ENCODE results near the gene CNOT9.

CNOT9 gene

GRCh38 chr2:218555527-218555926 lies 13.1 kb upstream of the CNOT9 start:
- Histone ChIP-seq H3K4me2 (ENCODE audit: low read depth, low read length) (no peak overlapping the region), H3K27ac (ENCODE audit: low read length) (no peak overlapping the region), H3K36me3 (replicated peaks; ENCODE audit: insufficient read depth, low read length) (peaks cover 19% of the 10 kb centered on the region; the same call in 1 of the 2 replicates), H2AFZ (ENCODE audit: low read length) (no peak overlapping the region), H3K9me3 (replicated peaks; ENCODE audit: insufficient read depth, low read length) (no peaks in the 10 kb centered on the region), H3K4me3 (ENCODE audit: low read length) (no peak overlapping the region), H3K9me2 (replicated peaks; ENCODE audit: insufficient read depth, low read length) (no peaks in the 10 kb centered on the region), H3K79me2 (ENCODE audit: low read length) (peaks cover 5% of the 10 kb centered on the region), H3K4me1 (ENCODE audit: low read length) (no peaks in the 10 kb centered on the region), H3F3A (ENCODE audit: insufficient read depth, low read length) (no peaks in the 10 kb centered on the region), H3K27me3 (replicated peaks; ENCODE audit: insufficient read depth, low read length) (no peaks in the 10 kb centered on the region), H3K9ac (ENCODE audit: low read length) (no peak overlapping the region), H4K20me1 (ENCODE audit: insufficient read depth, low read length) (no peaks in the 10 kb centered on the region)
- DNase-seq: no peak
- TF ChIP-seq EZH2 (optimal IDR thresholded peaks at IDR 0.05; ENCODE audit: low read depth, low read length): no peak
- no peak for TF ChIP-seq CTCF (IDR thresholded peaks at IDR 0.05; ENCODE audit: low read length)

- H3F3A ChIP-seq (ENCODE audit: insufficient read depth, low read length): no peaks in the 10 kb centered on the region
- peaks cover 22% of the 10 kb centered on the region for H3K79me2 ChIP-seq (ENCODE audit: low read length)
- H3K4me1 ChIP-seq (ENCODE audit: low read length): no peaks in the 10 kb centered on the region
- no peak overlapping the region for H3K4me2 ChIP-seq (ENCODE audit: low read depth, low read length)
- H3K27ac ChIP-seq (ENCODE audit: low read length): no peak overlapping the region
- H4K20me1 ChIP-seq (ENCODE audit: insufficient read depth, low read length): no peaks in the 10 kb centered on the region
- H3K4me3 ChIP-seq (ENCODE audit: low read length): no peak overlapping the region
- H3K9me2 ChIP-seq (replicated peaks; ENCODE audit: insufficient read depth, low read length): no peaks in the 10 kb centered on the region
- H3K9ac ChIP-seq (ENCODE audit: low read length): no peak overlapping the region
- 0 out of 2 replicates have a peak, but pooled peaks cover 16% of the 10 kb centered on the region for H3K36me3 ChIP-seq (replicated peaks; ENCODE audit: insufficient read depth, low read length)
- no peak overlapping the region for H2AFZ ChIP-seq (ENCODE audit: low read length)
- no peaks in the 10 kb centered on the region for H3K9me3 ChIP-seq (replicated peaks; ENCODE audit: insufficient read depth, low read length)
- no peaks in the 10 kb centered on the region for H3K27me3 ChIP-seq (replicated peaks; ENCODE audit: insufficient read depth, low read length)
- no peak for DNase-seq
- TF ChIP-seq CTCF (IDR thresholded peaks at IDR 0.05; ENCODE audit: low read length): no peak
- no peak for TF ChIP-seq EZH2 (optimal IDR thresholded peaks at IDR 0.05; ENCODE audit: low read depth, low read length)
- no peak for TF ChIP-seq EZH2phosphoT487 (IDR thresholded peaks at IDR 0.05; ENCODE audit: low read length)
These were observed 10.7 kb upstream of the CNOT9 start for GRCh38 chr2:218557941-218558340.

- H3K36me3 ChIP-seq (replicated peaks; ENCODE audit: insufficient read depth, low read length): 0 out of 2 replicates have a peak, but pooled peaks cover 20% of the 10 kb centered on the region
- no peaks in the 10 kb centered on the region for H3K27me3 ChIP-seq (replicated peaks; ENCODE audit: insufficient read depth, low read length)
- no peaks in the 10 kb centered on the region for H3K4me1 ChIP-seq (ENCODE audit: low read length)
- no peaks in the 10 kb centered on the region for H3K9me2 ChIP-seq (replicated peaks; ENCODE audit: insufficient read depth, low read length)
- H2AFZ ChIP-seq (ENCODE audit: low read length): no peak overlapping the region
- no peaks in the 10 kb centered on the region for H4K20me1 ChIP-seq (ENCODE audit: insufficient read depth, low read length)
- H3K79me2 ChIP-seq (ENCODE audit: low read length): peaks cover 31% of the 10 kb centered on the region
- DNase-seq: no peak
- H3K9ac ChIP-seq (ENCODE audit: low read length): no peak overlapping the region
- H3F3A ChIP-seq (ENCODE audit: insufficient read depth, low read length): no peaks in the 10 kb centered on the region
- H3K4me3 ChIP-seq (ENCODE audit: low read length): no peak overlapping the region
- no peak overlapping the region for H3K4me2 ChIP-seq (ENCODE audit: low read depth, low read length)
- H3K27ac ChIP-seq (ENCODE audit: low read length): no peak overlapping the region
- no peaks in the 10 kb centered on the region for H3K9me3 ChIP-seq (replicated peaks; ENCODE audit: insufficient read depth, low read length)
- TF ChIP-seq EZH2phosphoT487 (IDR thresholded peaks at IDR 0.05; ENCODE audit: low read length) (no peak), EZH2 (optimal IDR thresholded peaks at IDR 0.05; ENCODE audit: low read depth, low read length) (no peak), CTCF (IDR thresholded peaks at IDR 0.05; ENCODE audit: low read length) (no peak)
These were observed 9.7 kb upstream of the CNOT9 start for GRCh38 chr2:218558986-218559385.

All from MM.1S (cell line).